Neutrophil (primary cell): ENCODE data around the gene PTPMT1.

Experiments used
- H3K27ac ChIP-seq: fragments of 200-600 bp; sonication (generic); 2 replicates; pipeline ENCODE4 v1.5.1; 2016; ENCODE audit warnings: mild to moderate bottlenecking, moderate library complexity
- H3K27me3 ChIP-seq: fragments of 200-600 bp; sonication (generic); 2 replicates; pipeline ENCODE4 v1.6.0; 2016; ENCODE audit warnings: mild to moderate bottlenecking
- H3K36me3 ChIP-seq: fragments of 200-600 bp; sonication (generic); 2 replicates; pipeline ENCODE4 v1.5.1; 2017
- H3K4me1 ChIP-seq, 2 experiments: fragments of 200-600 bp in 1 of 2; sonication (generic) in 1 of 2; 1 replicate in 1 of 2; 2 replicates in 1 of 2; pipeline versions ENCODE4 v1.5.1 to v1.6.1; 2013 to 2016; ENCODE audit warnings: low read depth in 1 of 2, low read length in 1 of 2, mild to moderate bottlenecking in 1 of 2, moderate library complexity in 1 of 2; ENCODE audit not compliant: control insufficient read depth in 1 of 2, insufficient read depth in 1 of 2
- H3K4me3 ChIP-seq, 2 experiments: fragments of 200-600 bp in 1 of 2; sonication (generic) in 1 of 2; 1 replicate in 1 of 2; 2 replicates in 1 of 2; pipeline ENCODE4 v1.5.1; 2013 to 2016; ENCODE audit warnings: low read depth in 1 of 2, low read length in 1 of 2, mild to moderate bottlenecking in 1 of 2, moderate library complexity in 1 of 2
- H3K9me3 ChIP-seq: fragments of 200-600 bp; sonication (generic); 2 replicates; pipeline ENCODE4 v1.5.1; 2016
- CTCF ChIP-seq: fragments of 200-600 bp; sonication (generic); IDR thresholded peaks from 2 replicates; pipeline ENCODE4 v1.5.1; 2016; ENCODE audit warnings: antibody characterized with exemption

The PTPMT1 gene

GRCh38 chr11:47570651-47571356 lies 5.4 kb downstream of the PTPMT1 start:
- no peak for TF ChIP-seq CTCF
- no peak overlapping the region for H3K27ac ChIP-seq
- H3K36me3 ChIP-seq, result peaks cover 46% of the 10 kb centered on the region
- peaks cover 8 to 11% of the 10 kb centered on the region in 2 experiments for H3K4me1 ChIP-seq
- no peaks in the 10 kb centered on the region for H3K9me3 ChIP-seq
- H3K4me3 ChIP-seq, result no peak overlapping the region
- no peaks in the 10 kb centered on the region for H3K27me3 ChIP-seq

- H3K4me1 ChIP-seq, result peaks cover 3 to 6% of the 10 kb centered on the region in 2 experiments
- H3K4me3 ChIP-seq, result no peak overlapping the region
- no peak overlapping the region for H3K27ac ChIP-seq
- no peak for TF ChIP-seq CTCF
- no peaks in the 10 kb centered on the region for H3K9me3 ChIP-seq
- H3K27me3 ChIP-seq, result no peaks in the 10 kb centered on the region
- H3K36me3 ChIP-seq, result peaks cover 46% of the 10 kb centered on the region
These were observed 5.9 kb downstream of the PTPMT1 start for GRCh38 chr11:47571357-47571729.

GRCh38 chr11:47571895-47572294 lies 6.5 kb downstream of the PTPMT1 start:
- no peak for TF ChIP-seq CTCF
- no peak overlapping the region for H3K27ac ChIP-seq
- H3K4me3 ChIP-seq, result no peak overlapping the region
- no peaks in the 10 kb centered on the region for H3K9me3 ChIP-seq
- peaks cover 0 to 6% of the 10 kb centered on the region in 2 experiments for H3K4me1 ChIP-seq
- no peaks in the 10 kb centered on the region for H3K27me3 ChIP-seq
- H3K36me3 ChIP-seq, result peaks cover 50% of the 10 kb centered on the region

- H3K27me3 ChIP-seq, result no peaks in the 10 kb centered on the region
- H3K27ac ChIP-seq, result no peak overlapping the region
These were observed 7.4 kb downstream of the PTPMT1 start for GRCh38 chr11:47572715-47573255.

GRCh38 chr11:47573321-47573720 lies 7.9 kb downstream of the PTPMT1 start:
- H3K9me3 ChIP-seq, result no peaks in the 10 kb centered on the region
- H3K27ac ChIP-seq, result no peak overlapping the region
- TF ChIP-seq CTCF, result no peak
- peaks cover 58% of the 10 kb centered on the region for H3K36me3 ChIP-seq
- no peak overlapping the region for H3K4me3 ChIP-seq
- H3K4me1 ChIP-seq, result peaks cover 8 to 13% of the 10 kb centered on the region in 2 experiments
- H3K27me3 ChIP-seq, result no peaks in the 10 kb centered on the region

More at GRCh38 chr11:47572715-47573255, 7.4 kb downstream of the PTPMT1 start:
- Histone ChIP-seq H3K36me3 (peaks cover 58% of the 10 kb centered on the region), H3K4me3 (no peak overlapping the region), H3K4me1 (peaks cover 2 to 8% of the 10 kb centered on the region in 2 experiments), H3K9me3 (no peaks in the 10 kb centered on the region)
- no peak for TF ChIP-seq CTCF
